Globus pallidus (tissue), 1 donor: ENCODE data around the gene UBA1.

Source experiments
- DNase-seq: peaks from one replicate; pipeline ENCODE4 v3.0.0-alpha.2; 2015; ENCODE audit warnings: low spot score

UBA1 gene

DNA sequence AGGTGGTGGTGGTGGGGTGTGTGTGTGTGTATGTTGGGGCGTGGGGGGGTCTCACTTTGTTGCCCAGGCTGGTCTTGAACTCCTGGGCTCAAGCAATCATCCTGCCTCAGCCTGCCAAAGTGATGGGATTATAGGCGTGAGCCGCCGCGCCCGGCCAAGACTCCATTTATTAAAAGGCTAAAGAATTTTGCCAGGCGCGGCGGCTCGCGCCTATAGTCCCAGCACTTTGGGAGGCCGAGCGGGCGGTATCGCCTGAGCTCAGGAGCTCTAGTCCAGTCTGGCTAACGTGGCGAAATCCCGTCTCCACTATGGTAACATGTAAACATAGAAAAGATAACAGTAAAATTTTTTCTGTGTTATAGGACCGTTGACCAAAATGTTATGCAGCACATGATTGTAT, 3.7 kb upstream of the UBA1 start:
- DNase-seq, result no peak

DNA sequence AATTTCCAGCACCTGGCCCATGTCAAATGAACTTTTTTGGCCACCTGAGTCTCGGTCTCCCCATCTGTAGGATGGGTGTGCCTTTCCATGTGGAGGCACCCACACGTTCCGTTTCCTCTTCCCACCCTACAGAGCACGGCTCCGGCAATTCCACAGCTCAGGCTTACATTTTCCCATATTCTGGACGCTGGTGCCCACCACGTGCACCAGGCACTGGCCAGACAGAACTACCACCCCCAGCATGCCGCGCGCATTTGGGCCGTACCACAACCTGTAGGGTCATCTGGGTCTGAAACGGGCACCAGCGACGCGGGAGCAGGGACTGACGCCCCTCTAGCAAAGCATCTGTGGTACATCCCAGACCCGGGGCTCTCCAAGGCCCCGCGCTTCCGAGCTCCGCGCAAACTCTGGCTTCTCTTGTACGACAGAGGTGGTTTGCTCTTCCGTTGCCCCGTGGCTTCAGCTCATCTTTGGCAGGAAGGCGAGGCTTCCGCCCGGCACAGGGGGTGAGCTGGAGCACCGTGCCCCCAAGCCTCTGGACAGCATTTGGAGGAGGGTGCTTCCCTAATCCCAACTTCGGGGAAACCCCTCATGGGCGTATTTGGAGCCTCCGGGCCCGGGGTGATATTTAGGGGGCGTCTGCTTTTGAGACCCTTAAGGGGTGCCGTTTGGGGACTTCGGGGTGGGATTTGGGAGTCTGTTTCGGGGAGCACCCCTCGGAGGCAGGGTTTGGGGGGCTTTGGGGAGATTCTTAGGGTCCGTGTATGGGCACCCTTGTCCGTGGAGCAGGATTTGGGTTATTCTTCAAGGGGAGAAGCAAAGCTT, 3.0 kb upstream of the UBA1 start:
- peak; percentile 84 for DNase-seq

DNA sequence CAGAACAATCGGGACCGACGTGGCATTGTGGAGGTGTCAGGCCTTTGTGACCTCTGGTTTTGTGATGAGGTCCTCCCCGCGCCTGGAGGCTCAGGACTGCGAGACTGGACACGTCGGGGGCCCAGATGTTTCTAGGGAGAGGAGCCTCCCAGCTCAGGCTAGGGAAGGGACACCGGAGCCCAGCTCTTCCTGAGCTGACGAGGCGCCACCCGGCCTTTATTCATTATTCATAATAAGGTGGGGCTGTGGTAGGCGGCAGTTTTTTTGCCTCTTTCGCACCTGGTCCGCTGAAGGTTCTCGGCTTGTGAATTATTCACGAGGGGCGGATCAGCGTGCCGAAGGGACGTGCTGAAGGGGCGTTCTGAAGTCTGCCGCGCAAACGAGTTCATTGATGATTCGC, 2.3 kb upstream of the UBA1 start:
- no peak for DNase-seq

DNA sequence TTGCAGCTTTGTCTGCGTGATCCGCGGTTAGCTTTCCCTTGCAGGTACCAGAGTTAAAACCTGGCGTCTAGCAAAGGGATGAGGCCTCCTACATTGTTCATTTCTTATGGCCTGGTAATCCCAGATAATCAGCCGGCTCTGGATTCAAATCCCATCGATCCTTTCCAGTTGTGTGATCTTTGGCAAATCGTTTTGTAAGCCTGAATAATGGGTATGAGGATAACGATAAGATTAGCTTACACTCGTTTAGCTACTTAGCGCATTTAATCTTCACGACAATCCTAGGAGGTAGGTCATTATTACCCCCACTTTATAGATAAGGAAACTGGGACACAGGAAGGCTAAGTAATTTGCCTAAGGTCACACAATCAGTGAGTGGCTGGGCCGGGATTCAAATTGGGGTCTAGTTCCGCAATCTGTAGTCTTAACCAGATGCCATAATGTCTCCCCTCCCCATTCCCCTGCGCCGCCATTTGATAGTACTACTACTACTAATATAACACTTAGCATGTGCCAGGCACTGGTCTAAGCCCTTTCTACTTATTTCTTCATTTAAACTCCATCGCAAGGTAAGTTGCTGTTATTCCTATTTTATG, 1.7 kb upstream of the UBA1 start:
- DNase-seq, result no peak

DNA sequence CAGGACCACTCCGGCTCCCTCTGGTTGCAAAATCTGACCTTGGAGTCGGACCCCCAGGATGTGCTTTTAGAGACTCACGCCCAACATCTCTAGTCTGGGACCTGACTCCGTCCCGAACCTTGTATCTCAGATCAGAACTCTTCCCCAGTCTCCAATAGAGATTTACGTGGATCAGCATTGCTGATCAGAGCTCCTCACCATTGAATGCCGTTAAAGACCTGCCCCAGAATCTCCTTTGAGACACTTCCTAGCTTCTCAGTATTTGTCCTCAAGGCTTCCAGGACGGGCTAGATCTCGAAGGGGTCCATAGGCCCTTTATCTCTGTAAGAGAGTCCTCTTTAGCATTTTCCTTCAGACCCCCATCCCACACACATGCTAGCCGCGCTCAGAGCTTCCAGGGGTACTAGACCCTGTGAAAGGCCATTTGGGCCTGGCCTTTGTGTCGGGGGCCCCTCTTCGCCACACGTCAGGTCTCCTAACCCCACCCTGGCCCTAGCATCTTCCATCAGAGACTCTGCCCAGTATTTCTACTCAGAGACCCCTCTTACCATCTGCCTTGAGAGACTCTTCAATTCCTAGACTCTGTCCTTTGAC, 662 bp downstream of the UBA1 start:
- no peak for DNase-seq

DNA sequence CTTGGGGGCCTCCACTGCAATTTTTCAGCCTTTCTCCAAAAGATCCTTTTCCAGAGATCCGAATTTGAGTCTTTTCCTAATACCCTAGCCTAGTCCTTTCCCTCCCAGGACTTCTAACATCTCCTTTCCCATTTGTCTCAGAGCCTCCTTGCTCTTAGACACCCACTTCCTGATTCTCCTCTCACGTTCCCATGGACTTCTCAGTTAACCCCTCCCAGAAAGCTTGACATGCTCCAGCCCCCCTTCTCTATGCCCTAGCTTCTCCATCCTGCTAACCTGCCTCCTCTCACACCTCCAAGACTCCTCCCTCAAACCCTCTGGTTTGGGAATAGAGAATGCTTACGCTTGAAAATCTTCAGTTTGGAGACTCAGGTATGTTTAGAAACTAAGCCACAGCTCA, 2.5 kb downstream of the UBA1 start:
- DNase-seq, result no peak

DNA sequence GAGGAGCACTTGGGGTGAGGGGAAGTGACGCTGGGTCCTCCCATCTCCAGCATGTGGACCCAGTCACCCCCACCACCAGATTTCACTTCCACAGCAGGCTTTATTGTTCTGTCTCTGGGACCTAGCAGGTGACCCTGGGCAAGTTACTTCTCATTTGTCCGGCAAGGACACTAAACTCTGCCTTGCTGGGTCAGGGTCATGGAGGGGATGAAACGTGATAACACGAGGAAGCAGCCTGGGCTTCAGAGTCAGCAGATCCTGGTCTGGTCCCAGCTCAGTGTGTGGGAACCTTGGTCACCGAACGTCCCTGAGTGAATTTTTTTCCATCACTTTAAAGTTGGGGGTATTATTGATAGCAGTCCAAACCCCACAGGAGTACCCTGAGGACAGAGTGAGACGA, 3.9 kb downstream of the UBA1 start:
- DNase-seq, result no peak

DNA sequence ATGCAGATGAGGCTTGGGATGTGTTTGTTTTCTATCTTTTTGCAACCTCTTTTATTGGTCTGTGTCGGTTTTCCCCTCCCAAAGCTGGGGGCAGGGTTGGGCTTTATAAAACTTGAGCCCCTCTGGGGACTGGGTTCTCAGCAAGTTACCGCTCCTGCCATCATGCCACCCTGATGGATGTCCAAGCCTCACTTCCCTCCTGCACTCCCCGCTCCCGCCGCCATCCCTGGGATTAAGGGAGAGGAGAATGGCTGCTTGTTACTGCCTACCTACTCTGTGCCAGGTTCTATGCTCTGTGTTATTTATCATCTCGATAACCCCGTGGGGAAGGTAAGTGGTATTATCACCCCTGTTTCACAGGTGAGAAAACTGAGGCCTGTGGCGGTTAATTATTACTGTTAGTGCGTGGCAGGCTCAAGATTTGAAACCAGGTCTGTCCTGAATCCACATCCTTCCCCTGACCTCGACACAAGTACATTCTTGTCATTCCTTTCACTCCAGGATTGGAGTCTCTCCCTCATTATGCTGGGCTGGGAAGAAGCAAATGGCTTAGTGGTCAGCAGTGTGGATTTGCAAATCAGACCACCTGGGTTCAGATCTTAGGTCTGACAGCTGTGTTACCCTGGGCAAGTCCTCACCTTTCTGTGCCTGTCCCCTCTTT, 4.5 kb downstream of the UBA1 start:
- DNase-seq, result no peak

DNA sequence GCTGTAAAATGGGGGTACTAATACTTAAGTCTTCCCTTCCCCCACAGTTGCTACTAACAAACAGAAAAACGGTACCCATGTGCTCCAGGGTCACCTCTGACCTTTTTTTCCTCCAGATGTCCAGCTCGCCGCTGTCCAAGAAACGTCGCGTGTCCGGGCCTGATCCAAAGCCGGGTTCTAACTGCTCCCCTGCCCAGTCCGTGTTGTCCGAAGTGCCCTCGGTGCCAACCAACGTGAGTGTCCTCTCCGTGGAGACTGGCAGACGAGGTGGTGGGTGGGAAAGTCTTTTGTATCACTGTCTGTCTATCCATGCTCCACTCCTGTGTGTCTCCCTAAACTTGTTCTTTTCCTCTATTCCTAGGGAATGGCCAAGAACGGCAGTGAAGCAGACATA, 5.1 kb downstream of the UBA1 start:
- no peak for DNase-seq

DNA sequence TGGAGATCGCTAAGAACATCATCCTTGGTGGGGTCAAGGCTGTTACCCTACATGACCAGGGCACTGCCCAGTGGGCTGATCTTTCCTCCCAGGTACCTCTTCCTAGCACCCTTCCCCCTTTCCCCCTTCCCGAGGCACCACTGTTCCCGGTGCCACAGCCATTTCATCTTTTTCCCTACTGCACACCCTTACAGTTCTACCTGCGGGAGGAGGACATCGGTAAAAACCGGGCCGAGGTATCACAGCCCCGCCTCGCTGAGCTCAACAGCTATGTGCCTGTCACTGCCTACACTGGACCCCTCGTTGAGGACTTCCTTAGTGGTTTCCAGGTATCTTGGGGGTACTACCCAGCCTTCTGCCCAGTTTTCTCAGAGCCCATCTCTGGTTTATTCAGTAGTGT, 5.7 kb downstream of the UBA1 start:
- DNase-seq, result no peak

DNA sequence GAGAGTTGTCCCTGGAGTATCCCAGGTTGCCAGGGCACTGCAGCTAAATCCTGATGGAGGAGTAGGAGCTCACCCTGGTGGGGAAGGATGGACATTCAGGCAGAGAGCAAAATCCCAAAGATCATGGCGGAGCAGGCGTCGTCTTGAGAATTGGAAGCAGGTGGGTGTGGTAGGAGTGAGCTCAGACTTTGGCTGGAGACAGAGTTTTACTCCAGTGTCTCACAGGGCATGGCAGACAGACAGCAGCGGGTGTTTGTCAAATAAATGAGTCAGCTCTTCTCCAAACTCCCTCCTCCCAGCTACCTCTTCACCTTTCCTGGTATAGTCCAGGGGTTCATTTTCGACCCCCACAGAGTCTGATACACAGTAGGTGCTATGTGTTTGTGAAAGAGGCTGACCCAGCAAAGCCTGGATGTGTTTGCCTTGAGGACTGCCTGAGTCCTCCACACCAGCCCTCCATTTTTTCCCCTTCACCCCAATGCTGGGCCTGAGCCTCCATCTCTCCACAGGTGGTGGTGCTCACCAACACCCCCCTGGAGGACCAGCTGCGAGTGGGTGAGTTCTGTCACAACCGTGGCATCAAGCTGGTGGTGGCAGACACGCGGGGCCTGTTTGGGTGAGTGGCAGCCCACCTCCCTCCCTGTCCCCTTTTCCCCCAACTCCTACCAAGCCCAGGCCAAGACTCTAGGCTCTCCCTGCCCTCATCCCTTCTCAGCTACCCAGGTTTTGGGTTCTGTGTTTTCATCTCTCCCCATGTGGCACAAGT, 6.9 kb downstream of the UBA1 start:
- no peak for DNase-seq

DNA sequence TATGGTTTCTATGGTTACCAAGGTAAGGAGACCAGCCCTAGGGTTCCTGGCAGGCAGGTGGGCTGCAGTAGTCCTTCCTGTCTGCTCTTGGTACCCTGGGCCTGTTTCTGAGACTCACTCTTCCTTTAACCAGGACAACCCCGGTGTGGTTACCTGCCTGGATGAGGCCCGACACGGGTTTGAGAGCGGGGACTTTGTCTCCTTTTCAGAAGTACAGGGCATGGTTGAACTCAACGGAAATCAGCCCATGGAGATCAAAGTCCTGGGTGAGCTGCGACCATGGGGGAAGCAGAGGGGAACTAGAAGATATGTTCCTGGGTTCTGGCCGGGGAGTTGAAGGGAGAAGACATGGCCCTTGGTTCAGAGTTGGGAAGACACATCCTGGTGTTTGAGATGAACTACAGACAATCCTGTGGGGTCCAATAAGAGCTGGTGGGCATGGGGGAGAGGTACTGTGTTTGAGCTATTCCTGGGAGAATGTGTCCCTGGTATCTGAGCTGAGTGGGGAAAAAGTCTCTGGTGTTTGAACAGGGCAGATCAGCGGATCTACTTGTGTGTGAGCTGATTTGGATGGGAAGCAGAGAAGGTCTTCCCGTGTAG, 7.8 kb downstream of the UBA1 start:
- no peak for DNase-seq

DNA sequence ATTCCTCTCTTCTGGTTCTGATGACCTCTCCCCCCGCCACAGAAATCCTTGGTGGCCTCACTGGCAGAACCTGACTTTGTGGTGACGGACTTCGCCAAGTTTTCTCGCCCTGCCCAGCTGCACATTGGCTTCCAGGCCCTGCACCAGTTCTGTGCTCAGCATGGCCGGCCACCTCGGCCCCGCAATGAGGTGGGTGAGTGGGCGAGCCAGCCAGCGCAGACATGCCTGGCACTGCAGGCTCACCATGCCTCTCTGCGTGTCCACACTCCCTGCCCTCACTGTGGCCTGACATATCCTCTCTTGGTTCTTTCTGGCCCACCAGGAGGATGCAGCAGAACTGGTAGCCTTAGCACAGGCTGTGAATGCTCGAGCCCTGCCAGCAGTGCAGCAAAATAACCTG, 8.7 kb downstream of the UBA1 start:
- DNase-seq, result no peak

DNA sequence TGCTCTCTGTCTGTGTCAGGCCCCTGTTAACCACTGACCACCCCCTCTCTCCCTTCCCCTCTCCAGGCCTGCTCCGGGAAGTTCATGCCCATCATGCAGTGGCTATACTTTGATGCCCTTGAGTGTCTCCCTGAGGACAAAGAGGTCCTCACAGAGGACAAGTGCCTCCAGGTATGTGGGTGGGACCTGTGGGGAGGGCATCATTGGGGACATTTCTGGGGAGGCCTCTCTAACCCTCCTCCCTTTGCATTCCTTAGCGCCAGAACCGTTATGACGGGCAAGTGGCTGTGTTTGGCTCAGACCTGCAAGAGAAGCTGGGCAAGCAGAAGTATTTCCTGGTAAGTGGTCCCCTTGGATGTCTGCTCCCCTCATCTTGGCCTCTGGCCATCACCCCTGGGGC, 9.2 kb downstream of the UBA1 start:
- no peak for DNase-seq

DNA sequence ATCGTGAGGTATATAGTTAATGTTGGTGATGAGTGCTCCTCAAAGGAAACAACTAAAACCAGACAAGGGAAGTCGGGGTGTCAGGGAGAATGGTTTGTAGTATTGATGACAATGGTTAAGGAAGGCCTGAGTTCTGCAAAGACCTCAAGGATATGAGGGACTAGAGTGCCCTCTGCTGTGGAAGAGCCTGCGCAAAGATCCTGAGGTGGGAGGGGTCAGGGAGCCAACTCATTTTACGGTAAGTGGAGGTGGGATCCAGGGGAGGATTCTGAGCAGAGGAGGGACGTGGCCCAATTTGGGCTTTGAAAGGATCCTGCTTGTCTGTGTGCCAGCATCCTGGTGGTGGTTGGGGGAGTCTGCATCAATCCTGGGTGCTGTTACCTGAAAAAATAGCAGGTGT, 11.3 kb downstream of the UBA1 start:
- no peak for DNase-seq

DNA sequence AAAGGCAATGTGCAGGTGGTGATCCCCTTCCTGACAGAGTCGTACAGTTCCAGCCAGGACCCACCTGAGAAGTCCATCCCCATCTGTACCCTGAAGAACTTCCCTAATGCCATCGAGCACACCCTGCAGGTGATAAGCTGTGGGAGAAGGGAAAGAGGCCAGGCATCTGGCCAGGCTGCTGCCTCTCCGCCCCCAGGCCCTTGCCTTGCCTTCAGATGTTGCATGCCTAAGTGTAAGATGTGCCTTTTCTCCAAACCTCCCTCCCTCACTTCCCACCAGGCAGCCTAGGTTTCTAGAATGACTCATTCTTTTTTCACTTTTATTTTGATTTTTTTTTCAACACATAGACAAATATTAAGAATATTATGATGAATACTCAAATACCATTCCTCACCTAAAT, 12.7 kb downstream of the UBA1 start:
- DNase-seq, result no peak

DNA sequence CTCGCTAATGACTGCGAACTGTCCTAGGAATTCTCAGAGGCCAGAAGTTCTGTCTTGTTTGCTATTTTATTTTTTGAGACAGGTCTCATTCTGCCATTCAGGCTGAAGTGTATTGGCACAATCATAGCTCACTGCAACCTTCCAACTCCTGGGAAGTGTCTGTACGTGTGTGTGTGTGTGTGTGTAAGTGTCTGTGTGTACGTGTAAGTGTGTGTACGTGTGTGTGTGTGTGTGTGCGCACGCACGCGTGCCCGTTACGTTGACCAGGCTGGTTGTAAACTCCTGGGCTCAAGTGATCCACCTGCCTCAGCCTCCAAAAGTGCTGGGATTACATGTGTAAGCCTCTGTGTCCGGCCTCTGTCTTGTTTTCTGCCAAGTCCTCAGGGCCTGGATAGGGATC, 14.5 kb downstream of the UBA1 start:
- DNase-seq, result no peak

DNA sequence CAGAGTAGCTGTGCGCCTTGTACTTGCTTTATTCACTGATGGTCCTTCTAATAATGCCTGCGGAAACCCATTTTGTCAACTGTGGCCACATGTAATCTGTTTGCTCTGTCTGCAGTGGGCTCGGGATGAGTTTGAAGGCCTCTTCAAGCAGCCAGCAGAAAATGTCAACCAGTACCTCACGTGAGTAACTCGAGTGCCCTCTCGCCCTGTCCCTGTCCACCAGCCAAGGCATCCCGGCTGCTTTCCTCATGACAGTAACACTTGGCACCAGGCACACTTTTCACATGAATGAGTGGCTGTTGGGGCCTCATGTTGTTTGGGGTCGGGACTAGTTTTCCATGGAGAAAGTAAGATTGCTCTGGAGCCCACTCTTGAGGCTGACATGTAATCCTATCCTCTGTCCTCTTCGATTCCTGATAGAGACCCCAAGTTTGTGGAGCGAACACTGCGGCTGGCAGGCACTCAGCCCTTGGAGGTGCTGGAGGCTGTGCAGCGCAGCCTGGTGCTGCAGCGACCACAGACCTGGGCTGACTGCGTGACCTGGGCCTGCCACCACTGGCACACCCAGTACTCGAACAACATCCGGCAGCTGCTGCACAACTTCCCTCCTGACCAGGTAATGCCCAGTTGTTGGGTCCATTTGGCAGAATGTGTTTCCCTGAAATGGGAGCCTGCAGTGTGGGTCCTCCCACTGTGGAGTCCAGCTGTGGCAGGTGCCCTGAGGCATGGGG, 16.0 kb downstream of the UBA1 start:
- peak; percentile 41 for DNase-seq

DNA sequence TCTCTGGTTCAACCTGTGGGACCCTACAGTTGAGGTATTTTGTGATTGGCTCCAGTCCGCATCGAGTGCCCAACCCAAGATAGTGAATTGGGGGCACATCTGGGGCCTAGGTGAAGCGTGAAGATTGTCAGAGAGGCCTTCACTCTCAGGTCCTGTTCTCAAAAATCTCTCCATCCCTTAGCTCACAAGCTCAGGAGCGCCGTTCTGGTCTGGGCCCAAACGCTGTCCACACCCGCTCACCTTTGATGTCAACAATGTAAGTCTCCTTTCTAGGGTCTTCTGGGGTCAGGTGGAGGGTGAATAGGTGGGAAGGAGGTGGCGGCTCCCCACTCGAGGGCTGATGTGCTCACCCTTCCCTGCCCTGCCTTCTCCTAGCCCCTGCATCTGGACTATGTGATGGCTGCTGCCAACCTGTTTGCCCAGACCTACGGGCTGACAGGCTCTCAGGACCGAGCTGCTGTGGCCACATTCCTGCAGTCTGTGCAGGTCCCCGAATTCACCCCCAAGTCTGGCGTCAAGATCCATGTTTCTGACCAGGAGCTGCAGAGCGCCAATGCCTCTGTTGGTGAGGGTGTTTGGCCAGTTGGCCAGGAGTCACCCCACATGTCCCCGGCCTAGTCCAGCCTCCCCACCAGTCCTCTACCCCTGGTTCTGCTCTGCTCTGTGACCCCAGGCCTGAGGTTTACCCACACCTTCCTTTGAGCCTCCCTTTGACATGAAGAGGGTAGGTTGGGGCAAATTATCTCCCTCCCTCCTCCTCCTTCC, 17.2 kb downstream of the UBA1 start:
- no peak for DNase-seq
